RWPE2 (cell line): ENCODE results near the gene TM9SF3.
A peak's percentile ranks its signal among the peaks of the same experiment; 100 is the strongest.

Source experiments
- ATAC-seq: fragments of 200-7000 bp; cut with Tn5 transposase; 3 replicates; pipeline ENCODE4 v1.9.1; 2021; ENCODE audit warnings: low read depth
- DNase-seq: peaks from one replicate; pipeline ENCODE4 v3.0.0-alpha.2; 2020; ENCODE audit warnings: low spot score
- H3K27ac ChIP-seq: fragments of 450-650 bp; 2 replicates; pipeline ENCODE4 v1.5.1; 2017; ENCODE audit warnings: mild to moderate bottlenecking; ENCODE audit not compliant: poor library complexity, severe bottlenecking
- H3K27me3 ChIP-seq: fragments of 250-450 bp; sonication (Bioruptor Pico); 2 replicates; pipeline ENCODE4 v1.5.1; 2021; ENCODE audit warnings: mild to moderate bottlenecking, moderate library complexity; ENCODE audit not compliant: insufficient read depth, poor library complexity, severe bottlenecking
- H3K36me3 ChIP-seq: fragments of 250-450 bp; sonication (Bioruptor Pico); 2 replicates; pipeline ENCODE4 v1.5.1; 2020; ENCODE audit warnings: low read depth, mild to moderate bottlenecking, moderate library complexity
- H3K4me1 ChIP-seq: fragments of 250-450 bp; sonication (Bioruptor Pico); 2 replicates; pipeline ENCODE4 v1.5.1; 2021; ENCODE audit warnings: mild to moderate bottlenecking, moderate library complexity; ENCODE audit not compliant: insufficient read depth, poor library complexity, severe bottlenecking
- H3K4me3 ChIP-seq: fragments of 250-450 bp; sonication (Bioruptor Pico); 2 replicates; pipeline ENCODE4 v1.5.1; 2021; ENCODE audit warnings: mild to moderate bottlenecking, moderate library complexity; ENCODE audit not compliant: severe bottlenecking
- H3K9me3 ChIP-seq: fragments of 250-450 bp; sonication (Bioruptor Pico); 2 replicates; pipeline ENCODE4 v1.5.1; 2021; ENCODE audit warnings: mild to moderate bottlenecking, moderate library complexity; ENCODE audit not compliant: severe bottlenecking
- TF ChIP-seq, protein P1 (sequence below): fragments of 450-650 bp; IDR thresholded peaks from one replicate; pipeline ENCODE4 v1.5.1; 2017; ENCODE audit warnings: mild to moderate bottlenecking, moderate library complexity; ENCODE audit not compliant: poor library complexity, severe bottlenecking

TM9SF3 gene

DNA sequence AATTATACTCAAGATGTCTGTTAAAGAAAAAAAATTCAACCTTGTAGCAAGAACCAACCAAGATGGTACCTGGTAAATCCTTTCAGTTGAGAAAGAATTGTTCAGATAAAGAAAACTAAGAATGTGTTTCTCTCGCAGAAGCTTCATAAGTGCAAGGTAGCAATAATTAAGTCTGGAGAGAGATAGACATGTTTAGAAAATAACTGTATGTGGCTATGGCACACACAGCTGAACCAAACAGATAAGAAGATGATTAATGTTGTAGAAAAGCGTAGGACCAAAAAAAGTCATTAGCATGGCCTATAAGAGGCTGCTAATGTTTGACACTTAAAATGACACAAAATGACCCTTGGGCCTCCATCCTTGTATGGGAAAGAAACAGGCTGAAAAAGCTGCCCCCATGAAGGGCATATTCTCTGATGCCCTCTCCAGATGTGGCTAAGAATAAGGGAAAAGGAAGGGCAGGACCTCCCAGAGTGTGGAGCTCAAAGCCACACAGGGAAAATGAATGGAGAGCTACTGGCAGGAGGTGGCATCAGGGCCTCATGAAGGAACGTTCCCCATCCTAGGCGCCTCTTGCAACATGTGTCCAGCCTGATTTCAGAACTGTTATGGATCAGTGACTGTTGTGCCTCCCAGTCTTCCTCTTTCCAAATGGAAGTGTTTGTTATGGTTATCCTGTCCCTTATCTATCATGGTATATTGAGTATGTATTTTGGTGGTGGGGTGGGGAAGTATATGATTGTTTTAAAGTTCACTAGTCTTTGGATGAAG lies 103.8 kb downstream of the TM9SF3 start:
- Histone ChIP-seq H3K4me3 (no peak overlapping the region), H3K9me3 (no peaks in the 10 kb centered on the region), H3K4me1 (no peaks in the 10 kb centered on the region), H3K36me3 (no peaks in the 10 kb centered on the region), H3K27me3 (no peaks in the 10 kb centered on the region), H3K27ac (no peak overlapping the region)
- no peak for ATAC-seq
- TF ChIP-seq, protein P1, sequence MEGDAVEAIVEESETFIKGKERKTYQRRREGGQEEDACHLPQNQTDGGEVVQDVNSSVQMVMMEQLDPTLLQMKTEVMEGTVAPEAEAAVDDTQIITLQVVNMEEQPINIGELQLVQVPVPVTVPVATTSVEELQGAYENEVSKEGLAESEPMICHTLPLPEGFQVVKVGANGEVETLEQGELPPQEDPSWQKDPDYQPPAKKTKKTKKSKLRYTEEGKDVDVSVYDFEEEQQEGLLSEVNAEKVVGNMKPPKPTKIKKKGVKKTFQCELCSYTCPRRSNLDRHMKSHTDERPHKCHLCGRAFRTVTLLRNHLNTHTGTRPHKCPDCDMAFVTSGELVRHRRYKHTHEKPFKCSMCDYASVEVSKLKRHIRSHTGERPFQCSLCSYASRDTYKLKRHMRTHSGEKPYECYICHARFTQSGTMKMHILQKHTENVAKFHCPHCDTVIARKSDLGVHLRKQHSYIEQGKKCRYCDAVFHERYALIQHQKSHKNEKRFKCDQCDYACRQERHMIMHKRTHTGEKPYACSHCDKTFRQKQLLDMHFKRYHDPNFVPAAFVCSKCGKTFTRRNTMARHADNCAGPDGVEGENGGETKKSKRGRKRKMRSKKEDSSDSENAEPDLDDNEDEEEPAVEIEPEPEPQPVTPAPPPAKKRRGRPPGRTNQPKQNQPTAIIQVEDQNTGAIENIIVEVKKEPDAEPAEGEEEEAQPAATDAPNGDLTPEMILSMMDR, result no peak
- DNase-seq, result no peak

- ATAC-seq (no peak), DNase-seq (no peak)
- TF ChIP-seq, protein P1, result no peak
- Histone ChIP-seq H3K4me1 (no peaks in the 10 kb centered on the region), H3K27ac (no peak overlapping the region), H3K4me3 (no peak overlapping the region), H3K36me3 (no peaks in the 10 kb centered on the region), H3K27me3 (no peaks in the 10 kb centered on the region), H3K9me3 (no peaks in the 10 kb centered on the region)
These were observed 108.5 kb downstream of the TM9SF3 start for GRCh38 chr10:96478355-96478754.

DNA sequence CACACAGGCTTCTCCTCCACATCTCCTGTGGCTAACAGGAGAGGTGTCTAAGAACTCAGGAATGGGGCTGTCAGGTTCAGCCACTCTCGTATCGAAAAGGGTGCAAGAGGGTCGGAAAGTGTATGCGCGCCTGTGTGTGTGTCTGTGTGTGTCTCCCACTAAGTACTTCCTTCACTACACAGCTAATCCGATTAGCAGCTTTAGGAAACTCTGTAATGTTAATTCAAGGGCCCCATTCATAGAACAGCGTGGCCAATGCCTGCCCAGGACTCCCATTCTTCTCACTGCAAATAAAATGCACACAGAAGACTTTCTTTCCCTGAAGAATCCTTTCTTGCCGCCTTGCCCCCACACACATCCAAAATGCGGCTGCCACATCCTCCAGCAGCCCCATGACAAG lies 112.9 kb downstream of the TM9SF3 start:
- no peaks in the 10 kb centered on the region for H3K36me3 ChIP-seq
- no peak overlapping the region for H3K4me3 ChIP-seq
- H3K27me3 ChIP-seq, result no peaks in the 10 kb centered on the region
- no peaks in the 10 kb centered on the region for H3K4me1 ChIP-seq
- DNase-seq (no peak), ATAC-seq (no peak)
- H3K9me3 ChIP-seq, result no peaks in the 10 kb centered on the region
- H3K27ac ChIP-seq, result no peak overlapping the region
- TF ChIP-seq, protein P1, result no peak

DNA sequence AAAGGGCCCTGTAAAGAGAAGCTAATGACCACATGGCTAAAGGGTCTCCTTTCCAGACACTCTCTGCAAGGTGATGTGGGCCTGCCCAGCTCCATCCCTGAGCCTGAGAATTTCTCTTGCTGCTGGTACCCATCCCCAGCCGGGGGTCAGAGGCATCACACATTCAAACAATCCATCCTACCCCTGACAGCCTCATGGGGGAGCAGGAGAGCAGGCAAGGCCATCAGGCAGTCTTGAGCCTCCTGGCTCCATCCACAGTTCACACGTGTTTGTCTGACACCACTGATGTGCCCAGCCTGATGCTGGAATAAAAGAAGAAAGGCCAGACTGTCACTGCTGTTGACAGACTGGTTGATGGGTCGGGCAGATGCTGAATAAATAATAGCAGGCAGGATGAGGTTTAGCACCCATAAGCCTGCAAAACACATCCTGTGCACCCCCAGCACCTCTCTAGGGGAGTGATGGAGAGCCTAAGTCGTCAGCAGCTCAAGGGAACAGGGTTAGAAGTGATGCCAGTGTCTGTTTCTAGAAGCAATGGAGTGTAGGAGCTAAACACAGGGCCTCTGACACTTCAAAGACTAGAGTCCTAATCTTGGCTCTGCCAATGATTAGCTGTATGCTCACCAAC lies 116.6 kb downstream of the TM9SF3 start:
- TF ChIP-seq, protein P1, result peak; percentile 35
- ATAC-seq (peak; percentile 73), DNase-seq (peak; percentile 34)
- Histone ChIP-seq H3K36me3 (no peaks in the 10 kb centered on the region), H3K4me3 (no peak overlapping the region), H3K27me3 (no peaks in the 10 kb centered on the region), H3K4me1 (no peaks in the 10 kb centered on the region), H3K9me3 (no peaks in the 10 kb centered on the region), H3K27ac (no peak overlapping the region)

DNA sequence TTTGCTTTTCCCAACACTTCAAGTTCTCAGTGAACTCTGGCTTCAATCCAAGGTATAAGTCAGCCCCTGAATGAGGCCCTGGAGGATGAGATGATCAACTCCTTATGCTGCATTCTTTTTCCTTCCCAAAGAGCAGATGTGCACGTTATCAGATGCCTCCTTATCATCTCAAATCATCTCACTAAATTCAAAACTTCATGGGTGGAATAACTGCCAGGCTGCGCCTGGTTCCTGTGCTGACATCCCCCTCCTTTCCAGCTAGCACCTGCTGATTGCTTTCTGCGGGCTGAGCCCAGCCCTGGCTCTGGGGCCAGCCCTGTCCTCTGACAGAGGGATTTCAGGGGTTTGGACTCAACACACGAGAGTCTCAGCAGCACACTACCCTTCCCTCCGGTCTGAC lies 118.0 kb downstream of the TM9SF3 start:
- Histone ChIP-seq H3K36me3 (no peaks in the 10 kb centered on the region), H3K4me1 (no peaks in the 10 kb centered on the region), H3K27me3 (no peaks in the 10 kb centered on the region), H3K27ac (no peak overlapping the region), H3K9me3 (no peaks in the 10 kb centered on the region), H3K4me3 (no peak overlapping the region)
- TF ChIP-seq, protein P1, result no peak
- DNase-seq, result peak; percentile 9
- no peak for ATAC-seq
